Cortex of kidney (tissue), 1 donor: ENCODE data around the gene OR6B1.
"Not testable (repeated sequence)": the region's sequence is repeated elsewhere in the genome, so short reads cannot be mapped to it uniquely, and the experiment has no call there.

ENCODE experiments used
- DNase-seq: peaks from one replicate; lab custom pipeline; 2025; lab: John Stamatoyannopoulos, UW

OR6B1 gene

GRCh38 chr7:144006029-144006691 lies 6.0 kb downstream of the OR6B1 start:
- no peak for DNase-seq

GRCh38 chr7:144006692-144007042 lies 6.5 kb downstream of the OR6B1 start:
- DNase-seq: no peak

GRCh38 chr7:144009361-144009760 lies 9.2 kb downstream of the OR6B1 start:
- no peak for DNase-seq

- not testable (repeated sequence) for DNase-seq
These were observed 9.9 kb downstream of the OR6B1 start for GRCh38 chr7:144010061-144010460.

GRCh38 chr7:144010821-144011220 lies 10.7 kb downstream of the OR6B1 start:
- not testable (repeated sequence) for DNase-seq

GRCh38 chr7:144011458-144012230 lies 11.5 kb downstream of the OR6B1 start:
- no peak for DNase-seq

- DNase-seq: no peak
These were observed 17.9 kb downstream of the OR6B1 start for GRCh38 chr7:144018065-144018464.

GRCh38 chr7:144019457-144019856 lies 19.3 kb downstream of the OR6B1 start:
- DNase-seq: no peak

GRCh38 chr7:144020340-144020739 lies 20.2 kb downstream of the OR6B1 start:
- DNase-seq: no peak

- DNase-seq: no peak
These were observed 22.0 kb downstream of the OR6B1 start for GRCh38 chr7:144022169-144022568.

- DNase-seq: no peak
These were observed 23.2 kb downstream of the OR6B1 start for GRCh38 chr7:144023171-144023827.

- DNase-seq: no peak
These were observed 24.1 kb downstream of the OR6B1 start for GRCh38 chr7:144024213-144024612.

- no peak for DNase-seq
These were observed 26.2 kb downstream of the OR6B1 start for GRCh38 chr7:144026203-144026883.

GRCh38 chr7:144027070-144027469 lies 26.9 kb downstream of the OR6B1 start:
- no peak for DNase-seq

GRCh38 chr7:144027974-144028373 lies 27.9 kb downstream of the OR6B1 start:
- no peak for DNase-seq

- DNase-seq: no peak
These were observed 28.4 kb downstream of the OR6B1 start for GRCh38 chr7:144028547-144028946.

GRCh38 chr7:144032516-144032915 lies 32.4 kb downstream of the OR6B1 start:
- no peak for DNase-seq

- DNase-seq: no peak
These were observed 33.0 kb downstream of the OR6B1 start for GRCh38 chr7:144032985-144033709.

GRCh38 chr7:144035385-144035784 lies 35.3 kb downstream of the OR6B1 start:
- DNase-seq: no peak

GRCh38 chr7:144036302-144036885 lies 36.3 kb downstream of the OR6B1 start:
- no peak for DNase-seq

GRCh38 chr7:144037414-144038035 lies 37.4 kb downstream of the OR6B1 start:
- DNase-seq: no peak
